ENCODE results near the gene DBT.
"Not testable (repeated sequence)": the region's sequence is repeated elsewhere in the genome, so short reads cannot be mapped to it uniquely, and the experiment has no call there.

Gene DBT

GRCh38 chr1:100249537-100250257, at the start of gene DBT:
DBT (minus strand) TSS chr1:100249834; CDS start chr1:100249820, 14 bp downstream.
- peak; percentile 98 for DNase-seq (ENCODE audit: low read depth)
- no peak for TF ChIP-seq CTCF (IDR thresholded peaks at IDR 0.05; ENCODE audit: insufficient read depth, low read depth, low read length, missing control alignments)
- peak within 1 kb of the TSS; percentile 70 for H3K4me3 ChIP-seq (ENCODE audit: low read length)

- DNase-seq (ENCODE audit: low read depth), result no peak
- TF ChIP-seq CTCF (IDR thresholded peaks at IDR 0.05; ENCODE audit: insufficient read depth, low read depth, low read length, missing control alignments), result no peak
- H3K4me3 ChIP-seq (ENCODE audit: low read length), result no peak overlapping the region
Observed at GRCh38 chr1:100298512-100298911, 48.9 kb upstream of the DBT start.

- DNase-seq (ENCODE audit: low read depth); H3K4me3 ChIP-seq (ENCODE audit: low read length): not testable (repeated sequence)
Observed at GRCh38 chr1:100296997-100297396, 47.4 kb upstream of the DBT start.

- no peak for DNase-seq (ENCODE audit: low read depth)
- TF ChIP-seq CTCF (IDR thresholded peaks at IDR 0.05; ENCODE audit: insufficient read depth, low read depth, low read length, missing control alignments), result no peak
- H3K4me3 ChIP-seq (ENCODE audit: low read length), result no peak overlapping the region
Observed at GRCh38 chr1:100296140-100296539, 46.5 kb upstream of the DBT start.

- no peak for DNase-seq (ENCODE audit: low read depth)
- no peak for TF ChIP-seq CTCF (IDR thresholded peaks at IDR 0.05; ENCODE audit: insufficient read depth, low read depth, low read length, missing control alignments)
- no peak overlapping the region for H3K4me3 ChIP-seq (ENCODE audit: low read length)
Observed at GRCh38 chr1:100292711-100293110, 43.1 kb upstream of the DBT start.

- no peak for DNase-seq (ENCODE audit: low read depth)
- TF ChIP-seq CTCF (IDR thresholded peaks at IDR 0.05; ENCODE audit: insufficient read depth, low read depth, low read length, missing control alignments), result no peak
- H3K4me3 ChIP-seq (ENCODE audit: low read length), result no peak overlapping the region
Observed at GRCh38 chr1:100290291-100290690, 40.7 kb upstream of the DBT start.

- no peak overlapping the region for H3K4me3 ChIP-seq (ENCODE audit: low read length)
- no peak for TF ChIP-seq CTCF (IDR thresholded peaks at IDR 0.05; ENCODE audit: insufficient read depth, low read depth, low read length, missing control alignments)
- DNase-seq (ENCODE audit: low read depth), result no peak
Observed at GRCh38 chr1:100287162-100287561, 37.5 kb upstream of the DBT start.
